Fibroblast of gingiva (primary cell): ENCODE measurements around the gene PGS1.
A peak's percentile ranks its signal among the peaks of the same experiment; 100 is the strongest.

Experiments
- DNase-seq: peaks from one replicate; pipeline ENCODE4 v3.0.0-alpha.2; 2011; ENCODE audit warnings: low read depth

Gene PGS1

GRCh38 chr17:78387977-78388941, 9.8 kb downstream of the PGS1 start:
- no peak for DNase-seq

GRCh38 chr17:78390241-78391050, 12.0 kb downstream of the PGS1 start:
- DNase-seq = peak; percentile 79

GRCh38 chr17:78391051-78391431, 12.6 kb downstream of the PGS1 start:
- no peak for DNase-seq

- DNase-seq = no peak
Observed at GRCh38 chr17:78391843-78392242, 13.4 kb downstream of the PGS1 start.

- no peak for DNase-seq
Observed at GRCh38 chr17:78392295-78392694, 13.8 kb downstream of the PGS1 start.

- DNase-seq = no peak
Observed at GRCh38 chr17:78393575-78393974, 15.1 kb downstream of the PGS1 start.

- no peak for DNase-seq
Observed at GRCh38 chr17:78394209-78394608, 15.8 kb downstream of the PGS1 start.

- no peak for DNase-seq
Observed at GRCh38 chr17:78395155-78395554, 16.7 kb downstream of the PGS1 start.

GRCh38 chr17:78396441-78397337, 18.2 kb downstream of the PGS1 start:
- DNase-seq = peak; percentile 46

GRCh38 chr17:78397681-78398101, 19.2 kb downstream of the PGS1 start:
- peak; percentile 81 for DNase-seq

GRCh38 chr17:78398390-78398789, 19.9 kb downstream of the PGS1 start:
- no peak for DNase-seq

- DNase-seq = no peak
Observed at GRCh38 chr17:78399028-78399692, 20.7 kb downstream of the PGS1 start.

- DNase-seq = no peak
Observed at GRCh38 chr17:78399693-78400144, 21.3 kb downstream of the PGS1 start.

- no peak for DNase-seq
Observed at GRCh38 chr17:78400581-78401240, 22.3 kb downstream of the PGS1 start.

- DNase-seq = no peak
Observed at GRCh38 chr17:78401246-78401645, 22.8 kb downstream of the PGS1 start.

- no peak for DNase-seq
Observed at GRCh38 chr17:78401891-78402290, 23.4 kb downstream of the PGS1 start.

GRCh38 chr17:78403822-78404221, 25.4 kb downstream of the PGS1 start:
- no peak for DNase-seq

- DNase-seq = no peak
Observed at GRCh38 chr17:78406396-78406795, 27.9 kb downstream of the PGS1 start.

GRCh38 chr17:78406920-78407319, 28.5 kb downstream of the PGS1 start:
- DNase-seq = no peak

- DNase-seq = no peak
Observed at GRCh38 chr17:78407387-78408000, 29.0 kb downstream of the PGS1 start.
